Lung (tissue), 12 donors: ENCODE results near the gene TBC1D25. TPM values are rescaled to one million over a fixed set of nuclear protein-coding genes. Genes with fewer than 3 reads are reported as not detected.

ENCODE experiments used
- ATAC-seq: fragments of 200-7000 bp; cut with Tn5 transposase; one replicate; pipeline ENCODE4 v1.9.1; 2020; ENCODE audit warnings: moderate number of reproducible peaks; ENCODE audit not compliant: insufficient read depth, low FRiP score
- DNase-seq, 3 donors: peaks; one replicate each; pipeline ENCODE4 v3.0.0-alpha.2; 2013 to 2017
- H3K27ac ChIP-seq, 2 donors: one replicate each; pipeline ENCODE4 v1.5.1; 2013; ENCODE audit warnings: mild to moderate bottlenecking in 2 of 2, moderate library complexity in 2 of 2, control low read depth in 1 of 2, inconsistent platforms in 1 of 2, low read depth in 1 of 2, low read length in 1 of 2
- H3K27me3 ChIP-seq, 3 donors: one replicate each; pipeline ENCODE4 v1.5.1; 2013; ENCODE audit warnings: low read length in 2 of 3; ENCODE audit not compliant: control insufficient read depth in 3 of 3, insufficient read depth in 3 of 3
- H3K36me3 ChIP-seq, 4 donors: one replicate each; pipeline ENCODE4 v1.5.1; 2013; ENCODE audit warnings: low read length in 4 of 4, mild to moderate bottlenecking in 1 of 4, moderate library complexity in 1 of 4; ENCODE audit not compliant: control insufficient read depth in 4 of 4, insufficient read depth in 4 of 4
- H3K4me1 ChIP-seq, 5 donors: one replicate each; pipeline ENCODE4 v1.5.1; 2013; ENCODE audit warnings: low read length in 5 of 5, mild to moderate bottlenecking in 2 of 5, moderate library complexity in 1 of 5; ENCODE audit not compliant: control insufficient read depth in 5 of 5, insufficient read depth in 5 of 5
- H3K4me3 ChIP-seq: one replicate; pipeline ENCODE4 v1.5.1; 2013; ENCODE audit warnings: mild to moderate bottlenecking, control low read depth, moderate library complexity
- H3K9ac ChIP-seq, 2 donors: one replicate each; pipeline ENCODE4 v1.5.1; 2013; ENCODE audit warnings: low read length in 2 of 2, control low read depth in 1 of 2; ENCODE audit not compliant: insufficient read depth in 1 of 2
- H3K9me3 ChIP-seq, 4 donors: one replicate each; pipeline ENCODE4 v1.5.1; 2013; ENCODE audit warnings: low read length in 3 of 4, mild to moderate bottlenecking in 1 of 4, moderate library complexity in 1 of 4; ENCODE audit not compliant: control insufficient read depth in 4 of 4, insufficient read depth in 3 of 4
- WGBS, 2 donors: extraction: QIAGEN DNeasy Blood & Tissue Kit; methylation state at CpG; one replicate each; pipeline ENCODE4 v1.1.7; 2013; 5-methylcytosine and 5-hydroxymethylcytosine counted together
- polyA plus RNA-seq, 2 donors: library from polyadenylated mRNA; stranded (reverse); fragments of 200-250 nt; gene quantifications; one replicate each; pipeline ENCODE4 v1.2.1, GENCODE V29; 2013
- total RNA-seq, 2 donors: library from RNA; depleted of rRNA in 1 of 2; stranded (reverse); fragments of >200 nt in 1 of 2; gene quantifications; one replicate each; pipeline ENCODE4 v1.2.1, GENCODE V29; 2014 to 2021
- TF ChIP-seq, protein P1 (sequence below): IDR thresholded peaks from 2 replicates; pipeline ENCODE4 v1.5.1; 2012; ENCODE audit warnings: mild to moderate bottlenecking; ENCODE audit errors: control extremely low read depth, extremely low read depth
- donor health status: control.
- donor health status: control.
- donor health status: Bipolar disorder and iron deficiency.
- donor health status: healthy.
- donor health status: DM: yes; HTN: yes; CAD: no.

The TBC1D25 gene
- total and polyA plus RNA-seq, 4 donors: 5.6 to 15.2 (median 10.1) TPM

DNA sequence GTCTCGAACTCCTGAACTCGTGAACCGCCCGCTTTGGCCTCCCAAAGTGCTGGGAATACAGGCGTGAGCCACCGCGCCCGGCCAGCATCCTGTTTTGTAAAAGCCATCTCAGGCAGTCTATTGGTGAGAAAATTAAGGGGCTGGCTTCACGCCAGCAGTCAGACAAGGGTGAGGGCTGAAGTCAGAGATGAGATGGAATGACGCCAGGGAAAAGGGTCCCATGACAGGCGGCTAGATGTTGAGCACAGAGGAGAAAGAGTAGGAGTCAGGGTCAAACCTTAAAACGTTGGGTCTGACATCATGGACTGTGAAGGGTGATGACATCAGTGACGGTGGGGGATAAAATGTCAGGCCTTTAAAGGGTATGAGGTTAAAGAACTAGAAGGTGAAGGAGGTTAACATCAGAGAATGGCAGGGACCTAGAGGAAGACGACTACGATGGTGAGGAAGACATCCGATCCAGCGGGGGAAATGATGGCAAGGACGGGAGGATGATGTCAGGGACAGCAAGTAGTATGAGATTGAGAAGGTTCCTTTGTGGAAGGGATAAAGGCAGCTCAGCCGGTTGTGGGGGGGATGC, 34.3 kb downstream of the TBC1D25 start:
- peaks cover 0 to 12% (median 6%) of the 10 kb centered on the region in 5 donors for H3K4me1 ChIP-seq
- peak overlapping the region in 1 of 2 donors; percentile 26 for H3K9ac ChIP-seq
- H3K27me3 ChIP-seq: no peaks in the 10 kb centered on the region
- H3K36me3 ChIP-seq: peaks cover 0 to 18% (median 14%) of the 10 kb centered on the region in 4 donors
- ATAC-seq (peak; percentile 3), DNase-seq (peak in 2 of 3 donors; percentile 45 to 59)
- peaks cover 0 to 9% (median 0%) of the 10 kb centered on the region in 4 donors for H3K9me3 ChIP-seq
- TF ChIP-seq, protein P1, sequence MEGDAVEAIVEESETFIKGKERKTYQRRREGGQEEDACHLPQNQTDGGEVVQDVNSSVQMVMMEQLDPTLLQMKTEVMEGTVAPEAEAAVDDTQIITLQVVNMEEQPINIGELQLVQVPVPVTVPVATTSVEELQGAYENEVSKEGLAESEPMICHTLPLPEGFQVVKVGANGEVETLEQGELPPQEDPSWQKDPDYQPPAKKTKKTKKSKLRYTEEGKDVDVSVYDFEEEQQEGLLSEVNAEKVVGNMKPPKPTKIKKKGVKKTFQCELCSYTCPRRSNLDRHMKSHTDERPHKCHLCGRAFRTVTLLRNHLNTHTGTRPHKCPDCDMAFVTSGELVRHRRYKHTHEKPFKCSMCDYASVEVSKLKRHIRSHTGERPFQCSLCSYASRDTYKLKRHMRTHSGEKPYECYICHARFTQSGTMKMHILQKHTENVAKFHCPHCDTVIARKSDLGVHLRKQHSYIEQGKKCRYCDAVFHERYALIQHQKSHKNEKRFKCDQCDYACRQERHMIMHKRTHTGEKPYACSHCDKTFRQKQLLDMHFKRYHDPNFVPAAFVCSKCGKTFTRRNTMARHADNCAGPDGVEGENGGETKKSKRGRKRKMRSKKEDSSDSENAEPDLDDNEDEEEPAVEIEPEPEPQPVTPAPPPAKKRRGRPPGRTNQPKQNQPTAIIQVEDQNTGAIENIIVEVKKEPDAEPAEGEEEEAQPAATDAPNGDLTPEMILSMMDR: no peak
- peak overlapping the region; percentile 86 to 90 for H3K27ac ChIP-seq
- H3K4me3 ChIP-seq: no peak overlapping the region
- 26 to 49% methylated on average over 18 to 19 of the region's 19 CpGs for WGBS, 2 donors

DNA sequence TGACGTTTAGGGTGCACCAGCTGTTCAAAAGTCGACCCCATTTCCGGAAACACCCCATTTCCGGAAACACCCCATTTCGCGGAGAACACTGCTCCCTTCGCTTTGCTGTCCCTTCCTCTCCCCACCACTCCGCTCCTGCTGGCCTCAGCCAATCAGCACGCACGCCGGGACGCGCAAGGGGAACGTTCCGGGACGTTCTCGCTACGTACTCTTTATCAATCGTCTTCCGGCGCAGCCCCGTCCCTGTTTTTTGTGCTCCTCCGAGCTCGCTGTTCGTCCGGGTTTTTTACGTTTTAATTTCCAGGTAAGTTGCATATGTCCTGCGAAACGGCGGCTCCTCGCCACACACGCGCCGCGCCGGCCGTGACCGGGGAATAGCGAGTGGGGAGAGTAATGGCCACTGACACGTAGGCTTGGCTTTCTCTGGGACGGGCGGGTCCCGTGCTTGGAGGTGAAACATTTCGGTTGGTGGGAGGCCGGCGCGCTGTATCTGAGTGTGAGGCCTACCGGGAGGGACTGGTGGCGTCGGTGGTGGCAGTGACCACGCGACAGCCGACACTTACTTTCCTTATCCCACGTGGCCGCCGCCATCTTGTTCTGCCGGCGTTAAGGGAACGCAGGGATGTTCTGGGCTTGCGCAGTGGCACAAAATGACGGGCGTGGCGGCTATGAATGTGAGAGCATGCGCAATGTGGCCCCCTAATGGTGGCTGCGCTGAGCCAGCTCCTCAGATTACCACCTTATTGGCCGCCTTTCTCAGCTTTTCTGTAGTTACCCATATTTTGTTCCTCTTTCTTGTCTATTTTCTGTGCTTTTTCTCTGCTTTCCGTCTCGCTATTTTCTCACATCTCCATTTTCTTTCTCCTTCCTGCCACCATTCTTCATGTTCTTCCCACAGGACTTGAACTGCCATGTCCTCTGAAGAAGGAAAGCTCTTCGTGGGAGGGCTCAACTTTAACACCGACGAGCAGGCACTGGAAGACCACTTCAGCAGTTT, 35.1 kb downstream of the TBC1D25 start, which contains the start of gene RBM3:
Gene RBM3 (plus strand): TSS at position 215 of the 997 bp plus-strand sequence. CDS start 697 bp downstream, at position 912.
- H3K27ac ChIP-seq: peak within 1 kb of the TSS; percentile 93 to 98
- H3K9ac ChIP-seq: peak within 1 kb of the TSS; percentile 92 to 97
- H3K9me3 ChIP-seq: peaks cover 0 to 9% (median 0%) of the 10 kb centered on the region in 4 donors
- H3K4me1 ChIP-seq: peaks cover 0 to 12% (median 6%) of the 10 kb centered on the region in 5 donors
- TF ChIP-seq, protein P1: no peak
- H3K4me3 ChIP-seq: peak within 1 kb of the TSS; percentile 67
- no peaks in the 10 kb centered on the region for H3K27me3 ChIP-seq
- H3K36me3 ChIP-seq: peaks cover 3 to 18% (median 16%) of the 10 kb centered on the region in 4 donors
- ATAC-seq (peak; percentile 94), DNase-seq (peak; percentile 93 to 96 (median 96))
- 0 to 37% methylated on average over 59 to 71 of the region's 71 CpGs for WGBS, 2 donors

DNA sequence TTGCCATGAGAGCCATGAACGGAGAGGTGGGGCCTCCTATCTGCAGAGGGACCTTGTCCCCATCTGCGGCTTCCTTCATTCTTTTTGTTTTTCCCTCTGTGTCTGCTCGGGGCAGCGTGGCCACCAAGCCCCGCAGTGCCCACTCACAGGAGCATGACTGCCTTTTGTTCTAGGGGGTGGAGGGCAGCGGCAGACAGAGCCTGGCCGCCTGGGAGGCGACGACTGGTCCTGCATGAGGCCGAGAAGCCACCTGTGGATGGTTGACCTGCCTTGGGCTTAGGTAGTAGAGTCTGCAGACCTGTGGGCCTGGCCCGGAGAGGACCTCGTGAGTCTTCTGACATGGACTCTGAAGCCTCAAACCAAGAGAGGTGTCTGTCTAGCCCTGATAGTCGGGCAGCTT, 36.1 kb downstream of the TBC1D25 start:
- Histone ChIP-seq H3K9ac (peak overlapping the region; percentile 92 to 97), H3K4me1 (peaks cover 0 to 12% (median 6%) of the 10 kb centered on the region in 5 donors), H3K27me3 (no peaks in the 10 kb centered on the region), H3K27ac (peak overlapping the region; percentile 93 to 98), H3K36me3 (peaks cover 8 to 18% (median 16%) of the 10 kb centered on the region in 4 donors), H3K4me3 (peak overlapping the region; percentile 67), H3K9me3 (peaks cover 0 to 9% (median 0%) of the 10 kb centered on the region in 4 donors)
- TF ChIP-seq, protein P1: no peak
- DNase-seq (no peak), ATAC-seq (no peak)
- WGBS, 2 donors: 76 to 89% methylated on average over 13 of the region's 13 CpGs
